NCI-H510A treated with DMSO at 0.1 percent for 48 hours (cell line): ENCODE data around the gene SLC22A1.
"Not testable (repeated sequence)": the region's sequence is repeated elsewhere in the genome, so short reads cannot be mapped to it uniquely, and the experiment has no call there.

ENCODE experiments used
- DNase-seq: peaks from one replicate; lab custom pipeline; 2025; lab: John Stamatoyannopoulos, UW

Gene SLC22A1

GRCh38 chr6:160137989-160138835, 16.6 kb downstream of the SLC22A1 start:
- DNase-seq = peak; percentile 3

GRCh38 chr6:160138839-160139419, 17.3 kb downstream of the SLC22A1 start:
- DNase-seq = no peak

GRCh38 chr6:160139420-160139851, 17.8 kb downstream of the SLC22A1 start:
- DNase-seq = no peak

GRCh38 chr6:160140493-160140892, 18.9 kb downstream of the SLC22A1 start:
- not testable (repeated sequence) for DNase-seq

DNA sequence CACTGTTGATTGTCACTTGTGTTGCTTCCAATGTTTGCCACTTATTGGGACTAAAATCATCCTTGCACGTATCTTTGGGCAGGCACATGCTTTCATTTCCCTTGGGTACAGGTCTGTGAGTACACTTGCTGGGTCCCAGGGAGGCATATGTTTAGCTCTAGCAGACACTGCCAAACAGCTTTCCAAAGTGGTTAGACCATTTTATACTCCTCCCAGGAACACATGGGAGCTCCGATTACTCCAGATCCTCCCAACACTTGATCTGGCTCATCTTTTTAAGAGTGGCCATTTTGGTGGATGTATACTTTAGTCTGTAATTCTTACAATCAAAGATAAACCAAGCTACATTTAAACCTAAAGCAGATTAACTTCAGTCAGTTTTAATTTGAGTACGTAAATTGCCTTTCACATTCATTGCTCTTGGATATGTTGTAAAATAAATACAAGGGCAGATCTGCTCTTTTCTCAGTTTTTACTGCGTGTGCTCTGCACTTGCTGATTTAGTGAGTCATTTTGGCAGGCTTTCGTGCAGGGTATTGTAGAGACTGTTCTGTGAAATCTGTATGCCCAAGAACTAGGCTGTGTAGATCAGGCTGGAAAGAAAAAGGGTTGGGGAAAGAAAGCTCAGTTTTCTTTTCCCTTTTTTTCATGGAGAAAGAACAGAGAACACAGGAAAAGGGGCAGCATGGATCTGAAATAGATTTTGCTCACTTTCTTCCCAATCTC, 19.5 kb downstream of the SLC22A1 start:
- DNase-seq = no peak

- no peak for DNase-seq
Observed at GRCh38 chr6:160142115-160142715, 20.6 kb downstream of the SLC22A1 start.

- no peak for DNase-seq
Observed at GRCh38 chr6:160146454-160147145, 25.0 kb downstream of the SLC22A1 start.

GRCh38 chr6:160147146-160147536, 25.5 kb downstream of the SLC22A1 start:
- no peak for DNase-seq

GRCh38 chr6:160154471-160154870, 32.9 kb downstream of the SLC22A1 start:
- no peak for DNase-seq

GRCh38 chr6:160156842-160157241, 35.2 kb downstream of the SLC22A1 start:
- DNase-seq = no peak

DNA sequence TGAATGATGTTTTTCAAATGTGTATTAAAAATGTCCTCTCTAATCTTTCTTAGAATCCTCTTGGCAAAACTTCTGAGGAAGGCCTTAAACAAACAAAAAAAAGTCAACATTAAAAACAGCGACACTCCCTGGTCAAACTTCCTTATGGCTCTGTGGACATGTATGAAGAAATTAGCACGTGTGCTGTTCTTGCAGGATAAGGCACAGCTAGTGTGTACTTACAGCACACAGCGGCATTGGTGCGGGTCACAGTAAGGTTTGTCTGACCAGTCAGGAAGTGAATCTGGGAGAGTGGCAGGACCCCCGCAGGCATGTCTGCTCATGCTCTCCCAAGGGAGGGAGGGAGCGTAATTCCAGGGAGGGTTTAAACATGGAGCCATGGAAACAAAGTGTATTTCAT, 38.8 kb downstream of the SLC22A1 start:
- DNase-seq = no peak

DNA sequence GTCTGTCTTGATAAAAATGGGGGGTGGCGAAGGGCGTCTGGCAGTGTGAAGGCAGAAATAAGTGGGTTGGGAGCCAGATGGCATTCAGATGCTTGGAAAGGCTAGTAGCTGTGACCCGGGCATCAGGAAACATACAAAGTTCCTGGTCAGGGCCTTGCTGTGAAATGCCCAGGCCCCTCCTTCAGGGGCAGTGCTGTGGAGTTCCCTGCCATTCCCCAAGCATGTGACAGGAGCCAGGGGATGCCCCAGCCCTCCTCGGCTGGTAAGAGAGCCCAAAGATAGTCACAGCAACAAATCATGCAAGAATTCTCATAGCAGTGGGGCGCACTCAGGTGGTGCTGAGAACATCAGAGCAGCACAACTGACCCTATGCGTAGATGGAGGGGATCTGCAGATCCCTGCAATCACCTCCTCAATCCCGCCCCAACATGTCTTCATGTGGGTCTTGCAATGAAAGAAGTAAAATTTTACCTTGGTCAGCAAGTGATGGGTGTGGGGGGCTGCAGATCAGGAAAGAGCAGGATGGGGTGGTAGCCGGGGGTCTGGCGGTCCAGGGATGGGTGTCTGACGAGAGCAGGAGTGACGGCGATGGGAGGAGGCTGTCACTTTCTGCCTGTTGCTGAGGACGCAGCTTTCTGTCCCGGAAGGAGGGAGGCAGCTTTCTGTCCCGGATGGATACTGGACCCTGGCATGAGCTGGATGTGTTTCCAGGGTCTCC, 39.5 kb downstream of the SLC22A1 start:
- no peak for DNase-seq

DNA sequence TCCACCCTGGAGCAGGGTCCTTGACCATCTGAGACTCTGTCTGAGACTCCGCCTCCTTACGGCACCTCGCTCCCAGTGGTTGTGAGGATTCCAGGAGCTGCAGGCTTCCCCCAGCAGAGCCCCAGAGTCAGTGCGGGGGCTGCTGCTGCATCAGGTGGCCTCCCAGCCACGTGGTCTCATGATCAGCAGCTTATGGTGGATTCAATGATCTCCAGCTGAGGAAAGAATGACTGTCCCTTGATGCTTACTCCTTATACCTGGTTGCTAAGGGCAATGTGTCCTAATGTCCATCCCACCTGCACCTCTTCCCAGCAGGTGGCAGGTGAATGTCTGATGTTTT, 40.0 kb downstream of the SLC22A1 start:
- DNase-seq = no peak

- DNase-seq = no peak
Observed at GRCh38 chr6:160162030-160162566, 40.5 kb downstream of the SLC22A1 start.

DNA sequence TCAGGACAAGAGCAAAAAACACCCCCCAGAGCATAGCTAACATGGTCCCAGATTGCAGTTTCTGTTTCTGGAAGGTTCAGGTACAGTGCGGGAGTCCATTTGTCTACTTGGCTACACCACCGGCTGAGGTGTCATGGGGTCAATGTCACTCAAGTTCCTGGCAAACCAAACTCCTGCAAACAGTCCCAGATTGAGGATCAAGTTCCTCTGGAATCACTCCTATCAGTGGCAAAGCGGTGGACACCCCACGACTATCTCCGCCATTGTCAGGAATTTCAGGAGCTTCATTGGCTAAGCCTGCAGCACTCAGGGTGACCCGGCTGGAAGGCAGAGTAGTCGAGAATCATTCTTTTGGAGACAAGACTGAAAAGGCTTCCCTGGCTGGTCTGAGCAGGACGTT, 41.8 kb downstream of the SLC22A1 start:
- DNase-seq = no peak

GRCh38 chr6:160163912-160164311, 42.3 kb downstream of the SLC22A1 start:
- DNase-seq = no peak

DNA sequence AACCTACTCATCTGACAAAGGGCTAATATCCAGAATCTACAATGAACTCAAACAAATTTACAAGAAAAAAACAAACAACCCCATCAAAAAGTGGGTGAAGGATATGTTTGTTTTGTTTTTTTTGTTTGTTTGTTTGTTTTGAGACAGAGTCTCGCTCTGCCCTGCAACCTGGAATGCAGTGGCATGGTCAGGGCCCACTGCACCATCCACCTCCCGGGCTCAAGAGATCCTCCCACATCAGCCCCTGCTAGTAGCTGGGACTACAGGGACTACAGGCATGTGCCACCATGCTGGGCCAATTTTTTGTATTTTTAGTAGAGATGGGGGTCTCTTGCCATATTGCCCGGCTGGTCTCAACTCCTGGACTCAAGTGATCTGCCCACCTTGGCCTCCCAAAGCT, 44.3 kb downstream of the SLC22A1 start:
- DNase-seq = not testable (repeated sequence)

DNA sequence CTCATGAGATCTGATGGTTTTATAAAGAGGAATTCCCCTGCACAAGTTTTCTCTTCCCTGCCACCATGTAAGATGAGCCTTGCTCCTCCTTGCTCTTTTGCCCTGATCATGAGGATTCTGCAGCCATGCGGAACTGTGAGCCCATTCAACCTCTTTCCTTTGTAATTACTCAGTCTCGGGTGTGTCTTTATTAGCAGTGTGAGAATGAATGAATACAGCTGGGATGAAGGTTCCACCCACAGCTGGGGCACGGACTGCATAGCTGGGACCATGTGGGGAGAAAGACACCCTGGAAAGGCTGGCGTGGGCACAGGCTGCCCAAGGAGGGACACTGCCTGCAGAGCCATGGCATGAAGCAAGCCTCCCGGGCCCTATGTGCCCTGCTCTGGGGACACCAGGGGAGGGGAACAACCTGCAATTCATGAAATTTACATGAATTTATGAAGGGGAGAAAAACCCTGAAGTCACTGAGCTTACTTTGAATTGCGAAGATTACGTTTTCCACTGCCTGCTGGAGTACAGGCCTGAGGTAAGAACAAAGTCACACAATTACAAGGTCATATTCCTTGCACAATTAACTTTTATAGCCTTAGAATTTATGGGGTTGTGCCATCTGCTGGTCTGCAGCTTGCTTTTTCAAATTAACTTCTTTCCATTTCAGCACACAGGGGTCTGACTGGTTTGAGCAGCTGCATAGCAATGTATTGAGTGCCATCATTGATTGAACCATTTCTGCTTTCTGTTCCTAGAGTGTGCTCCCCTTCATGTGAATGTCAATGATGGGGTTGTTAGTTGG, 46.2 kb downstream of the SLC22A1 start:
- no peak for DNase-seq

- DNase-seq = no peak
Observed at GRCh38 chr6:160170018-160170680, 48.5 kb downstream of the SLC22A1 start.

DNA sequence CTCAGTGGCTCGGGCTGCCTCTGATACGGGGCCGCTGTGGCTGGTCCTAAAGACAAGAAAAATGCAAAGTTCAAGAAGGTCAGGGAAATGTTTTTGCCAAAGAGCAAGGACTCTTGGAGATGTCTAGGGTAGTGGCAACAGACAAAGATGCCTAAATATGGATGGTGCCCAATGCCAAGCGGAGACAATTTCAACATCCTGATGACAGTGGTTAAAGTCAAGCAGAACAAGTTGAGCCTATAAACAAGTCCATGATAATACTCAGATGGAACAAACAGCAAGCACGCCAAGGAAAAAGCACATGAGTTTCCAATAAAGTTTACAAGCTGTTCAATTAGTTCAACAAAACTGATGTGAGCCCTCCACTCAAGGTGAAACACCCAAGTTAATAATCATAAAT, 51.1 kb downstream of the SLC22A1 start:
- no peak for DNase-seq
